GM23338 (cell line): ENCODE measurements around the gene CDKAL1. TPM values are rescaled to one million over a fixed set of nuclear protein-coding genes. Genes with fewer than 3 reads are reported as not detected.

ENCODE experiments used
- ATAC-seq: fragments of 200-7000 bp; cut with Tn5 transposase; 3 replicates; pipeline ENCODE4 v1.9.1; 2020
- DNase-seq: peaks from one replicate; pipeline ENCODE4 v3.0.0-alpha.2; 2015; ENCODE audit warnings: low spot score
- H2AFZ ChIP-seq: fragments of 200-600 bp; sonication (generic); 2 replicates; pipeline ENCODE4 v1.8.0; 2016; ENCODE audit warnings: antibody characterized with exemption, mild to moderate bottlenecking, moderate library complexity
- H3F3A ChIP-seq: fragments of 200-600 bp; sonication (generic); replicated peaks from 2 replicates; pipeline ENCODE4 v1.8.0; 2017; ENCODE audit warnings: antibody characterized with exemption, mixed run types, low read depth
- H3K27ac ChIP-seq: fragments of 200-600 bp; sonication (generic); 2 replicates; pipeline ENCODE4 v1.6.1; 2016; ENCODE audit warnings: low read depth
- H3K27me3 ChIP-seq: fragments of 200-600 bp; sonication (generic); 2 replicates; pipeline ENCODE4 v1.8.0; 2016; ENCODE audit warnings: mild to moderate bottlenecking, mixed run types, moderate library complexity; ENCODE audit not compliant: insufficient read depth
- H3K36me3 ChIP-seq: fragments of 200-600 bp; sonication (generic); 2 replicates; pipeline ENCODE4 v1.8.0; 2016; ENCODE audit warnings: mild to moderate bottlenecking; ENCODE audit not compliant: insufficient read depth
- H3K4me1 ChIP-seq: fragments of 200-600 bp; sonication (generic); 2 replicates; pipeline ENCODE4 v1.8.0; 2016; ENCODE audit warnings: mild to moderate bottlenecking, moderate library complexity; ENCODE audit not compliant: insufficient read depth
- H3K4me2 ChIP-seq: fragments of 200-600 bp; sonication (generic); 2 replicates; pipeline ENCODE4 v1.7.1; 2017; ENCODE audit warnings: mixed run types
- H3K4me3 ChIP-seq: fragments of 200-600 bp; sonication (generic); 2 replicates; pipeline ENCODE4 v1.6.1; 2016; ENCODE audit warnings: mixed run types
- H3K79me2 ChIP-seq: fragments of 200-600 bp; sonication (generic); replicated peaks from 2 replicates; pipeline ENCODE4 v1.8.0; 2017; ENCODE audit warnings: mild to moderate bottlenecking; ENCODE audit not compliant: insufficient read depth
- H3K9me2 ChIP-seq: fragments of 200-600 bp; sonication (generic); 2 replicates; pipeline ENCODE4 v1.8.0; 2017; ENCODE audit not compliant: insufficient read depth
- H4K20me1 ChIP-seq: fragments of 200-600 bp; sonication (generic); replicated peaks from 2 replicates; pipeline ENCODE4 v1.8.0; 2017; ENCODE audit warnings: mild to moderate bottlenecking; ENCODE audit not compliant: insufficient read depth
- H3K27ac Mint-ChIP-seq: 2 replicates; pipeline ENCODE4 v1.8.0; 2020; ENCODE audit warnings: inconsistent platforms, mild to moderate bottlenecking, moderate library complexity, mixed read lengths
- H3K27me3 Mint-ChIP-seq: 3 replicates; pipeline ENCODE4 v1.8.0; 2022; ENCODE audit warnings: low read depth, mild to moderate bottlenecking, moderate library complexity, mixed read lengths, inconsistent platforms; ENCODE audit not compliant: insufficient read depth, poor library complexity
- H3K36me3 Mint-ChIP-seq: 3 replicates; pipeline ENCODE4 v1.8.0; 2021; ENCODE audit warnings: low read depth, mild to moderate bottlenecking, inconsistent platforms, moderate library complexity, mixed read lengths
- H3K4me1 Mint-ChIP-seq: 3 replicates; pipeline ENCODE4 v1.8.0; 2020; ENCODE audit warnings: mild to moderate bottlenecking, inconsistent platforms, mixed read lengths
- H3K4me3 Mint-ChIP-seq: 3 replicates; pipeline ENCODE4 v1.8.0; 2021; ENCODE audit warnings: moderate library complexity, mild to moderate bottlenecking, inconsistent platforms, mixed read lengths
- H3K9me3 Mint-ChIP-seq: 3 replicates; pipeline ENCODE4 v1.8.0; 2020; ENCODE audit warnings: moderate library complexity, mild to moderate bottlenecking, inconsistent platforms, mixed read lengths
- CREB1 ChIP-seq: fragments of 250-450 bp; sonication (Bioruptor Pico); IDR thresholded peaks from 2 replicates; pipeline ENCODE4 v1.5.0; 2020; ENCODE audit warnings: low read depth, mild to moderate bottlenecking, moderate library complexity
- CTCF ChIP-seq, 2 experiments: fragments of 200-600 bp in 1 of 2; sonication (generic) in 1 of 2; conservative IDR thresholded peaks; 2 replicates each; pipeline versions ENCODE4 v1.5.1 to v1.6.1; 2016 to 2017; ENCODE audit warnings: antibody characterized with exemption in 2 of 2, low read depth in 2 of 2, mild to moderate bottlenecking in 2 of 2, moderate library complexity in 1 of 2
- ETS1 ChIP-seq: IDR thresholded peaks from 2 replicates; pipeline ENCODE4 v1.6.1; 2016; ENCODE audit warnings: antibody characterized with exemption
- EZH2 ChIP-seq: fragments of 200-600 bp; sonication (generic); IDR thresholded peaks from one replicate; pipeline ENCODE4 v1.8.0; 2017; ENCODE audit warnings: antibody characterized with exemption, mild to moderate bottlenecking, low read depth; ENCODE audit not compliant: unreplicated experiment
- JUNB ChIP-seq: IDR thresholded peaks from one replicate; pipeline ENCODE4 v1.6.1; 2016; ENCODE audit warnings: antibody characterized with exemption; ENCODE audit not compliant: unreplicated experiment
- POLR2AphosphoS5 ChIP-seq: IDR thresholded peaks from 2 replicates; pipeline ENCODE4 v1.6.1; 2016; ENCODE audit warnings: antibody characterized with exemption, low read depth
- REST ChIP-seq: IDR thresholded peaks from one replicate; pipeline ENCODE4 v1.6.1; 2018; ENCODE audit warnings: antibody characterized with exemption; ENCODE audit not compliant: unreplicated experiment
- STAT1 ChIP-seq: IDR thresholded peaks from one replicate; pipeline ENCODE4 v1.6.1; 2016; ENCODE audit warnings: antibody characterized with exemption; ENCODE audit not compliant: unreplicated experiment
- ZNF114 ChIP-seq: fragments of 250-450 bp; sonication (Bioruptor Pico); IDR thresholded peaks from 2 replicates; pipeline ENCODE4 v1.5.0; 2020; ENCODE audit warnings: mild to moderate bottlenecking, moderate library complexity
- ZNF331 ChIP-seq: fragments of 250-450 bp; sonication (Bioruptor Pico); IDR thresholded peaks from 2 replicates; pipeline ENCODE4 v1.5.0; 2020; ENCODE audit warnings: low read depth, mild to moderate bottlenecking, moderate library complexity
- polyA plus RNA-seq: library from polyadenylated mRNA; unstranded; fragments of >200 nt; fragmentation: Nextera tagmentation; extraction: Ambion mirVana; gene quantifications from 2 replicates; pipeline ENCODE4 v1.2.1, GENCODE V29; 2016
- total RNA-seq: library from RNA; depleted of rRNA; stranded (reverse); fragments of >200 nt; shearing (Covaris generic); gene quantifications from 2 replicates; pipeline ENCODE4 v1.2.3, GENCODE V29; 2014

CDKAL1 gene
- total and polyA plus RNA-seq, 2 experiments from 2014 or later = 17.8 to 35.0 TPM

GRCh38 chr6:21135484-21136013 lies 601.3 kb downstream of the CDKAL1 start:
- H3K27ac Mint-ChIP-seq = peak overlapping the region; percentile 52; the same call in 1 of the 2 replicates
- TF ChIP-seq CREB1 (CRISPR knock-in tag) (no peak), ZNF114 (CRISPR knock-in tag) (no peak), STAT1 (no peak), ZNF331 (CRISPR knock-in tag) (no peak)
- Histone ChIP-seq H3K9me2 (no peaks in the 10 kb centered on the region), H2AFZ (no peak overlapping the region), H3K4me3 (no peak overlapping the region), H3K79me2 (no peaks in the 10 kb centered on the region), H3K27me3 (no peaks in the 10 kb centered on the region), H3K36me3 (no peaks in the 10 kb centered on the region), H3K4me1 (peaks cover 53% of the 10 kb centered on the region), H3F3A (no peaks in the 10 kb centered on the region), H3K4me2 (no peak overlapping the region), H4K20me1 (no peaks in the 10 kb centered on the region), H3K27ac (no peak overlapping the region)
- peaks cover 74% of the 10 kb centered on the region for H3K4me1 Mint-ChIP-seq
- no peak for DNase-seq
- H3K9me3 Mint-ChIP-seq = no peaks in the 10 kb centered on the region
- no peak overlapping the region for H3K4me3 Mint-ChIP-seq
- no peak for ATAC-seq
- no peaks in the 10 kb centered on the region for H3K36me3 Mint-ChIP-seq
- no peaks in the 10 kb centered on the region for H3K27me3 Mint-ChIP-seq

- Histone ChIP-seq H3K27ac (no peak overlapping the region), H3K27me3 (no peaks in the 10 kb centered on the region), H2AFZ (no peak overlapping the region), H3K4me2 (0 out of 2 replicates have a peak overlapping the region, but pooled peaks have one; percentile 22), H3K4me3 (no peak overlapping the region), H3K9me2 (no peaks in the 10 kb centered on the region), H3K36me3 (no peaks in the 10 kb centered on the region), H3K79me2 (no peaks in the 10 kb centered on the region), H3F3A (no peaks in the 10 kb centered on the region), H4K20me1 (no peaks in the 10 kb centered on the region), H3K4me1 (peaks cover 31% of the 10 kb centered on the region)
- Mint-ChIP-seq H3K4me3 (no peak overlapping the region), H3K27me3 (no peaks in the 10 kb centered on the region), H3K36me3 (peaks cover 3% of the 10 kb centered on the region; the same call in 1 of the 3 replicates), H3K27ac (peak overlapping the region; percentile 90), H3K4me1 (peaks cover 55% of the 10 kb centered on the region), H3K9me3 (no peaks in the 10 kb centered on the region)
- ATAC-seq = no peak
- no peak for DNase-seq
- TF ChIP-seq JUNB (no peak), CTCF (conservative IDR thresholded peaks at IDR 0.05; ENCODE audit: low read depth in 2 of 2) (no peak), REST (no peak), CREB1 (CRISPR knock-in tag) (no peak), POLR2AphosphoS5 (no peak), ZNF114 (CRISPR knock-in tag) (no peak), EZH2 (no peak), ZNF331 (CRISPR knock-in tag) (no peak), ETS1 (no peak)
Measured at GRCh38 chr6:21137700-21138335, 603.6 kb downstream of the CDKAL1 start.
